MM.1S (cell line): ENCODE results near the gene CELF2.

Source experiments
- DNase-seq: peaks from one replicate; pipeline ENCODE4 v3.0.0-alpha.2; 2015
- H2AFZ ChIP-seq: fragments of 300-600 bp; sonication (generic); 2 replicates; pipeline ENCODE4 v1.6.0; 2016; ENCODE audit warnings: antibody characterized with exemption, low read length
- H3F3A ChIP-seq: fragments of 300-600 bp; sonication (generic); 2 replicates; pipeline ENCODE4 v1.6.1; 2016; ENCODE audit warnings: mild to moderate bottlenecking, antibody characterized with exemption, low read length, moderate library complexity, mixed read lengths; ENCODE audit not compliant: insufficient read depth
- H3K27ac ChIP-seq: fragments of 300-600 bp; sonication (generic); 2 replicates; pipeline ENCODE4 v1.5.1; 2016; ENCODE audit warnings: mild to moderate bottlenecking, low read length
- H3K27me3 ChIP-seq: fragments of 300-600 bp; sonication (generic); replicated peaks from 2 replicates; pipeline ENCODE4 v1.6.0; 2016; ENCODE audit warnings: low read length; ENCODE audit not compliant: insufficient read depth
- H3K36me3 ChIP-seq: fragments of 300-600 bp; sonication (generic); replicated peaks from 2 replicates; pipeline ENCODE4 v1.6.1; 2016; ENCODE audit warnings: mild to moderate bottlenecking, low read length, mixed read lengths; ENCODE audit not compliant: insufficient read depth
- H3K4me1 ChIP-seq: fragments of 300-600 bp; sonication (generic); 2 replicates; pipeline ENCODE4 v1.6.1; 2016; ENCODE audit warnings: low read length, mixed read lengths
- H3K4me2 ChIP-seq: fragments of 300-600 bp; sonication (generic); 2 replicates; pipeline ENCODE4 v1.6.0; 2016; ENCODE audit warnings: low read depth, low read length
- H3K4me3 ChIP-seq: fragments of 300-600 bp; sonication (generic); 2 replicates; pipeline ENCODE4 v1.5.1; 2016; ENCODE audit warnings: low read length, mixed read lengths
- H3K79me2 ChIP-seq: fragments of 300-600 bp; sonication (generic); 2 replicates; pipeline ENCODE4 v1.6.1; 2016; ENCODE audit warnings: mixed run types, low read length, mixed read lengths
- H3K9ac ChIP-seq: fragments of 300-600 bp; sonication (generic); 2 replicates; pipeline ENCODE4 v1.6.1; 2016; ENCODE audit warnings: low read length, mixed read lengths
- H3K9me2 ChIP-seq: fragments of 300-600 bp; sonication (generic); replicated peaks from 2 replicates; pipeline ENCODE4 v1.6.1; 2016; ENCODE audit warnings: mild to moderate bottlenecking, low read length, mixed read lengths; ENCODE audit not compliant: insufficient read depth
- H3K9me3 ChIP-seq: fragments of 300-600 bp; sonication (generic); replicated peaks from 2 replicates; pipeline ENCODE4 v1.6.1; 2016; ENCODE audit warnings: mild to moderate bottlenecking, low read length, mixed read lengths; ENCODE audit not compliant: insufficient read depth
- H4K20me1 ChIP-seq: fragments of 300-600 bp; sonication (generic); 2 replicates; pipeline ENCODE4 v1.6.1; 2016; ENCODE audit warnings: mild to moderate bottlenecking, low read length, moderate library complexity, mixed read lengths; ENCODE audit not compliant: insufficient read depth
- CTCF ChIP-seq: fragments of 300-600 bp; sonication (generic); IDR thresholded peaks from 2 replicates; pipeline ENCODE4 v1.5.1; 2016; ENCODE audit warnings: antibody characterized with exemption, low read length, mixed read lengths
- EZH2 ChIP-seq: fragments of 300-600 bp; sonication (generic); optimal IDR thresholded peaks from 2 replicates; pipeline ENCODE3; 2017; ENCODE audit warnings: low read depth, mild to moderate bottlenecking, antibody characterized with exemption, low read length, mixed read lengths
- EZH2phosphoT487 ChIP-seq: fragments of 300-600 bp; sonication (generic); IDR thresholded peaks from 2 replicates; pipeline ENCODE4 v1.6.1; 2018; ENCODE audit warnings: antibody characterized with exemption, low read length

CELF2 gene

GRCh38 chr10:11329062-11329673 is 311.5 kb downstream of the CELF2 start:
- Histone ChIP-seq H3K4me1 (no peaks in the 10 kb centered on the region), H3K4me2 (no peak overlapping the region), H3K27me3 (no peaks in the 10 kb centered on the region), H3F3A (peaks cover 78% of the 10 kb centered on the region), H2AFZ (no peak overlapping the region), H3K4me3 (no peak overlapping the region), H4K20me1 (peaks cover 6% of the 10 kb centered on the region; the same call in 1 of the 2 replicates), H3K9me3 (no peaks in the 10 kb centered on the region), H3K9me2 (no peaks in the 10 kb centered on the region), H3K36me3 (peaks cover 23% of the 10 kb centered on the region), H3K27ac (no peak overlapping the region), H3K79me2 (peaks cover 2% of the 10 kb centered on the region; the same call in 1 of the 2 replicates), H3K9ac (no peak overlapping the region)
- TF ChIP-seq EZH2phosphoT487 (no peak), CTCF (no peak), EZH2 (no peak)
- no peak for DNase-seq

GRCh38 chr10:11330383-11331045 is 312.8 kb downstream of the CELF2 start:
- no peak overlapping the region for H2AFZ ChIP-seq
- H3K27me3 ChIP-seq = no peaks in the 10 kb centered on the region
- peaks cover 80% of the 10 kb centered on the region for H3F3A ChIP-seq
- no peaks in the 10 kb centered on the region for H3K9me2 ChIP-seq
- H3K4me3 ChIP-seq = no peak overlapping the region
- no peak for DNase-seq
- H3K36me3 ChIP-seq = peaks cover 17% of the 10 kb centered on the region
- H3K4me1 ChIP-seq = no peaks in the 10 kb centered on the region
- peaks cover 6% of the 10 kb centered on the region; the same call in 1 of the 2 replicates for H4K20me1 ChIP-seq
- H3K9me3 ChIP-seq = no peaks in the 10 kb centered on the region
- TF ChIP-seq CTCF = no peak
- TF ChIP-seq EZH2 = no peak
- no peak for TF ChIP-seq EZH2phosphoT487
- no peak overlapping the region for H3K9ac ChIP-seq
- no peak overlapping the region for H3K4me2 ChIP-seq
- no peaks in the 10 kb centered on the region; the same call in 1 of the 2 replicates for H3K79me2 ChIP-seq
- H3K27ac ChIP-seq = no peak overlapping the region

- no peaks in the 10 kb centered on the region for H3K9me2 ChIP-seq
- TF ChIP-seq CTCF = no peak
- TF ChIP-seq EZH2 = no peak
- no peak for TF ChIP-seq EZH2phosphoT487
- peaks cover 17% of the 10 kb centered on the region for H3K36me3 ChIP-seq
- H3K79me2 ChIP-seq = no peaks in the 10 kb centered on the region; the same call in 1 of the 2 replicates
- H3K9me3 ChIP-seq = no peaks in the 10 kb centered on the region
- no peak overlapping the region for H3K4me3 ChIP-seq
- H3K9ac ChIP-seq = no peak overlapping the region
- no peak overlapping the region for H3K27ac ChIP-seq
- no peak overlapping the region for H3K4me2 ChIP-seq
- peaks cover 6% of the 10 kb centered on the region; the same call in 1 of the 2 replicates for H4K20me1 ChIP-seq
- no peaks in the 10 kb centered on the region for H3K4me1 ChIP-seq
- no peaks in the 10 kb centered on the region for H3K27me3 ChIP-seq
- DNase-seq = no peak
- H2AFZ ChIP-seq = no peak overlapping the region
- H3F3A ChIP-seq = peaks cover 80% of the 10 kb centered on the region
Measured at GRCh38 chr10:11331046-11331577, 313.4 kb downstream of the CELF2 start.
